Measurements from ENCODE around the gene RGS6.

The RGS6 gene

GRCh38 chr14:72010474-72010873, 78.2 kb downstream of the RGS6 start:
- Histone ChIP-seq H3K27ac (no peak overlapping the region), H3K27me3 (no peaks in the 10 kb centered on the region)
- no peak for DNase-seq

GRCh38 chr14:72013721-72014345, 81.6 kb downstream of the RGS6 start:
- Histone ChIP-seq H3K36me3 (no peaks in the 10 kb centered on the region), H3K27me3 (no peaks in the 10 kb centered on the region), H3K27ac (no peak overlapping the region), H3K4me1 (no peaks in the 10 kb centered on the region), H3K9me3 (no peaks in the 10 kb centered on the region), H3K4me3 (no peak overlapping the region)
- DNase-seq, result no peak
- TF ChIP-seq CTCF (IDR thresholded peaks at IDR 0.05), result no peak
- intact Hi-C loops (cut with DNase I; ENCODE audit: low total_unique reads), result no loop called here

More at GRCh38 chr14:72010474-72010873, 78.2 kb downstream of the RGS6 start:
- H3K36me3 ChIP-seq, result no peaks in the 10 kb centered on the region
- no peak overlapping the region for H3K4me3 ChIP-seq
- intact Hi-C loops (cut with DNase I; ENCODE audit: low total_unique reads), result no loop called here
- TF ChIP-seq CTCF (IDR thresholded peaks at IDR 0.05), result no peak
- H3K4me1 ChIP-seq, result no peaks in the 10 kb centered on the region
- no peaks in the 10 kb centered on the region for H3K9me3 ChIP-seq

GRCh38 chr14:72014486-72014885, 82.3 kb downstream of the RGS6 start:
- no peak for TF ChIP-seq CTCF (IDR thresholded peaks at IDR 0.05)
- no peaks in the 10 kb centered on the region for H3K4me1 ChIP-seq
- no peak for DNase-seq
- H3K36me3 ChIP-seq, result no peaks in the 10 kb centered on the region
- no peaks in the 10 kb centered on the region for H3K9me3 ChIP-seq
- H3K4me3 ChIP-seq, result no peak overlapping the region
- intact Hi-C loops (cut with DNase I; ENCODE audit: low total_unique reads), result no loop called here
- H3K27ac ChIP-seq, result no peak overlapping the region
- H3K27me3 ChIP-seq, result no peaks in the 10 kb centered on the region

- H3K4me1 ChIP-seq, result no peaks in the 10 kb centered on the region
- TF ChIP-seq CTCF (IDR thresholded peaks at IDR 0.05), result no peak
- no peaks in the 10 kb centered on the region for H3K36me3 ChIP-seq
- intact Hi-C loops (cut with DNase I; ENCODE audit: low total_unique reads), result no loop called here
- DNase-seq, result no peak
- no peaks in the 10 kb centered on the region for H3K9me3 ChIP-seq
- H3K4me3 ChIP-seq, result no peak overlapping the region
- no peaks in the 10 kb centered on the region for H3K27me3 ChIP-seq
- no peak overlapping the region for H3K27ac ChIP-seq
These were observed 85.1 kb downstream of the RGS6 start for GRCh38 chr14:72017290-72017689.

- no peak for TF ChIP-seq CTCF (IDR thresholded peaks at IDR 0.05)
- Histone ChIP-seq H3K27me3 (no peaks in the 10 kb centered on the region), H3K9me3 (no peaks in the 10 kb centered on the region), H3K27ac (no peak overlapping the region), H3K4me1 (peaks cover 0 to 23% (median 13%) of the 10 kb centered on the region in 4 donors), H3K36me3 (no peaks in the 10 kb centered on the region), H3K4me3 (no peak overlapping the region)
- no peak for DNase-seq
- intact Hi-C loops (cut with DNase I; ENCODE audit: low total_unique reads), result no loop called here
These were observed 91.2 kb downstream of the RGS6 start for GRCh38 chr14:72023128-72024042.
